PC-3 (cell line): ENCODE measurements around the gene PATL1. TPM values are rescaled to one million over a fixed set of nuclear protein-coding genes. Genes with fewer than 3 reads are reported as not detected.
A peak's percentile ranks its signal among the peaks of the same experiment; 100 is the strongest.

ENCODE experiments used
- ATAC-seq: fragments of 200-7000 bp; cut with Tn5 transposase; 2 replicates; pipeline ENCODE4 v1.9.1; 2020; ENCODE audit warnings: mild to moderate bottlenecking, moderate library complexity
- BruUV-seq: library from RNA; stranded (reverse); fragments of 400-500 nt; replicated peaks from 2 replicates; lab custom pipeline; 2021; lab: Mats Ljungman, UMichigan
- CTCF ChIA-PET: fragments of 300-600 bp; sonication (Branson Sonifier 250); formaldehyde crosslinking; loops from one replicate; lab custom pipeline; 2022; ENCODE audit warnings: antibody characterized with exemption; lab: Charles Lee
- POLR2A ChIA-PET: fragments of 300-600 bp; sonication (Branson Sonifier 250); formaldehyde crosslinking; loops from one replicate; lab custom pipeline; 2022; ENCODE audit warnings: antibody characterized with exemption; ENCODE audit not compliant: unreplicated experiment; lab: Charles Lee
- DNase-seq: peaks from one replicate; pipeline ENCODE4 v3.0.0-alpha.2; 2015
- H2AFZ ChIP-seq: fragments of 300-600 bp; sonication (generic); 2 replicates; pipeline ENCODE4 v1.6.0; 2016; ENCODE audit warnings: antibody characterized with exemption, low read length
- H3F3A ChIP-seq: fragments of 300-600 bp; sonication (generic); one replicate; pipeline ENCODE4 v1.6.0; 2017; ENCODE audit warnings: antibody characterized with exemption, low read length, control low read depth, mild to moderate bottlenecking; ENCODE audit not compliant: unreplicated experiment
- H3K27ac ChIP-seq: fragments of 300-600 bp; sonication (generic); 2 replicates; pipeline ENCODE4 v1.5.1; 2016; ENCODE audit warnings: mild to moderate bottlenecking, low read length
- H3K27me3 ChIP-seq: fragments of 300-600 bp; sonication (generic); 2 replicates; pipeline ENCODE4 v1.6.1; 2016; ENCODE audit warnings: low read length, mixed read lengths
- H3K36me3 ChIP-seq: fragments of 300-600 bp; sonication (generic); 2 replicates; pipeline ENCODE4 v1.6.1; 2016; ENCODE audit warnings: low read depth, mixed run types, low read length, mixed read lengths
- H3K4me1 ChIP-seq: fragments of 300-600 bp; sonication (generic); 2 replicates; pipeline ENCODE4 v1.5.1; 2016; ENCODE audit warnings: low read length; ENCODE audit not compliant: insufficient read depth
- H3K4me2 ChIP-seq: fragments of 300-600 bp; sonication (generic); 2 replicates; pipeline ENCODE4 v1.6.0; 2016; ENCODE audit warnings: low read length
- H3K4me3 ChIP-seq: fragments of 300-600 bp; sonication (generic); 2 replicates; pipeline ENCODE4 v1.5.1; 2016; ENCODE audit warnings: mild to moderate bottlenecking, low read length, mixed read lengths
- H3K79me2 ChIP-seq: fragments of 300-600 bp; sonication (generic); 2 replicates; pipeline ENCODE4 v1.6.1; 2017; ENCODE audit warnings: low read length, mixed read lengths
- H3K9ac ChIP-seq: fragments of 300-600 bp; sonication (generic); 2 replicates; pipeline ENCODE4 v1.6.0; 2016; ENCODE audit warnings: mild to moderate bottlenecking, low read length
- H3K9me2 ChIP-seq: fragments of 300-600 bp; sonication (generic); replicated peaks from 2 replicates; pipeline ENCODE4 v1.6.1; 2016; ENCODE audit warnings: mixed run types, low read length, mixed read lengths
- H3K9me3 ChIP-seq: fragments of 300-600 bp; sonication (generic); 2 replicates; pipeline ENCODE4 v1.6.1; 2016; ENCODE audit warnings: low read length, mixed read lengths
- H4K20me1 ChIP-seq: fragments of 300-600 bp; sonication (generic); 2 replicates; pipeline ENCODE4 v1.6.1; 2016; ENCODE audit warnings: low read length, mixed read lengths
- CTCF ChIP-seq: fragments of 300-600 bp; sonication (generic); conservative IDR thresholded peaks from 2 replicates; pipeline ENCODE4 v1.5.1; 2017; ENCODE audit warnings: antibody characterized with exemption, low read depth, mild to moderate bottlenecking, low read length
- EZH2 ChIP-seq: fragments of 300-600 bp; sonication (generic); IDR thresholded peaks from one replicate; pipeline ENCODE4 v1.6.1; 2017; ENCODE audit warnings: antibody characterized with exemption, mild to moderate bottlenecking, low read length; ENCODE audit not compliant: unreplicated experiment
- EZH2phosphoT487 ChIP-seq: fragments of 300-600 bp; sonication (generic); IDR thresholded peaks from 2 replicates; pipeline ENCODE4 v1.6.1; 2018; ENCODE audit warnings: mild to moderate bottlenecking, antibody characterized with exemption, low read length, borderline replicate concordance
- intact Hi-C: fragments of 100-400 bp; cut with micrococcal nuclease; formaldehyde crosslinking; loops from 2 replicates; pipeline ENCODE4 v1.9.0; 2023
- total RNA-seq: library from RNA; depleted of rRNA; stranded (reverse); fragments of >200 nt; gene quantifications from 2 replicates; pipeline ENCODE4 v1.2.3, GENCODE V29; 2014

The PATL1 gene
- total RNA-seq, 1 experiment from 2014 or later: 18.1 TPM

GRCh38 chr11:59680287-59681154 is 11.7 kb upstream of the PATL1 start:
- no peaks in the 10 kb centered on the region for H3K27me3 ChIP-seq
- no peaks in the 10 kb centered on the region for H3K4me1 ChIP-seq
- H3F3A ChIP-seq: no peaks in the 10 kb centered on the region
- TF ChIP-seq EZH2phosphoT487: no peak
- peak; percentile 97 for TF ChIP-seq CTCF
- no peak overlapping the region for H3K4me2 ChIP-seq
- no peak overlapping the region for H3K4me3 ChIP-seq
- no peak overlapping the region for H2AFZ ChIP-seq
- no peak overlapping the region for H3K9ac ChIP-seq
- POLR2A ChIA-PET: interaction anchor here (0.5 kb wide), 1 partner anchor 143 kb away, joined by 3 read pairs; no protein-coding TSS in a partner anchor
- intact Hi-C loops: loop anchor here (1.0 kb wide), 1 partner anchor 143 kb away; no protein-coding TSS in a partner anchor
- no peaks in the 10 kb centered on the region for H3K36me3 ChIP-seq
- H3K9me3 ChIP-seq: no peaks in the 10 kb centered on the region
- H4K20me1 ChIP-seq: no peaks in the 10 kb centered on the region
- H3K27ac ChIP-seq: no peak overlapping the region
- H3K79me2 ChIP-seq: no peaks in the 10 kb centered on the region
- BruUV-seq: no TSS peak
- H3K9me2 ChIP-seq: no peaks in the 10 kb centered on the region
- CTCF ChIA-PET: no interaction called here
- ATAC-seq (peak; percentile 100), DNase-seq (peak; percentile 87)

GRCh38 chr11:59679347-59679746 is 10.5 kb upstream of the PATL1 start:
- no peaks in the 10 kb centered on the region for H3K9me2 ChIP-seq
- POLR2A ChIA-PET: no interaction called here

More at GRCh38 chr11:59679347-59679746, 10.5 kb upstream of the PATL1 start:
- Histone ChIP-seq H3K27me3 (no peaks in the 10 kb centered on the region), H3K79me2 (no peaks in the 10 kb centered on the region), H3K4me1 (no peaks in the 10 kb centered on the region), H3K4me2 (no peak overlapping the region), H3K9me3 (no peaks in the 10 kb centered on the region), H2AFZ (no peak overlapping the region), H3F3A (no peaks in the 10 kb centered on the region), H3K4me3 (no peak overlapping the region), H3K27ac (no peak overlapping the region), H3K9ac (no peak overlapping the region), H4K20me1 (no peaks in the 10 kb centered on the region), H3K36me3 (no peaks in the 10 kb centered on the region)
- CTCF ChIA-PET: no interaction called here
- intact Hi-C loops: no loop called here
- no peak for TF ChIP-seq EZH2
- no peak for TF ChIP-seq CTCF
- TF ChIP-seq EZH2phosphoT487: no peak
- BruUV-seq: no TSS peak
- ATAC-seq (no peak), DNase-seq (no peak)
